Transverse colon (tissue), 3 donors: ENCODE data around the gene ATP1A3.

Experiments
- POLR2A ChIP-seq: fragments of 450-650 bp; IDR thresholded peaks from one replicate; pipeline ENCODE4 v1.6.1; 2016; ENCODE audit warnings: antibody characterized with exemption, mild to moderate bottlenecking, moderate library complexity
- TF ChIP-seq, protein P1 (sequence below), 5 experiments: fragments of 200-600 bp in 3 of 5; fragments of 450-650 bp in 2 of 5; sonication (generic) in 3 of 5; IDR thresholded peaks; 1 replicate in 2 of 5; 2 replicates in 3 of 5; pipeline ENCODE4 v1.5.1; 2016 to 2017; ENCODE audit warnings: antibody characterized with exemption in 5 of 5, inconsistent platforms in 3 of 5, mild to moderate bottlenecking in 2 of 5, moderate library complexity in 1 of 5

DNA sequence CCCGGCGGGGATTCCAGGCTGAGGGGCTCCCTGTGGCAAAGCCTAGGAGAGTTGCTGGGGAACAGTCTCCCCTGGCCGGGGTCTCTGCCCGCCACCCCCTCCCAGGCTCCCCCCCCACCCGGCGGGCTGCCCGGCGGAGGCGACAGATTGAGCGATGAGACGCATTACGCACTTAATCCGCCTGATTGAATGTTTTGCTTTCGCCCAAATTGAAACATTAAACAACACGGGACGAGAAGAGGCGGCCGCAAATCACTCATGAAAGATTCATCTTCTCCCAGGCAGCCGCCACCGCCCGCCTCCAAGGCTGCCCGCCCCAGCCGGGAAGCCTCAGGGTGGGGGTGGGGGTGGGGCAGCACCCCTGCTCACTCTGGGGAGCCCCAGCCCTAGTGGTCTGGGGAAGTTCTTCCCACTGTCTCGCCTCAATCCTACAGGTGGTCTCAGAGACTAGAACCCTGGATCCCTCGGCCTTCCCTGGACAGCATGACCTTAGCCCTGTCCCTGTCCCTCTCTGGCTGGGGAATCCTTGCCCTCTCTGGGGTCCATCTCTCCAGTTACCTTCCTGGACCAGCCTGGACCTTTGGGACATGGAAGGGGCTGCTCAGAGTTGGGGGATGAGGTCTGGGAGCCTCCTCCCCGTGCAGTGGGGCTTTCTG lies 58.1 kb downstream of the ATP1A3 start:
- TF ChIP-seq, protein P1, sequence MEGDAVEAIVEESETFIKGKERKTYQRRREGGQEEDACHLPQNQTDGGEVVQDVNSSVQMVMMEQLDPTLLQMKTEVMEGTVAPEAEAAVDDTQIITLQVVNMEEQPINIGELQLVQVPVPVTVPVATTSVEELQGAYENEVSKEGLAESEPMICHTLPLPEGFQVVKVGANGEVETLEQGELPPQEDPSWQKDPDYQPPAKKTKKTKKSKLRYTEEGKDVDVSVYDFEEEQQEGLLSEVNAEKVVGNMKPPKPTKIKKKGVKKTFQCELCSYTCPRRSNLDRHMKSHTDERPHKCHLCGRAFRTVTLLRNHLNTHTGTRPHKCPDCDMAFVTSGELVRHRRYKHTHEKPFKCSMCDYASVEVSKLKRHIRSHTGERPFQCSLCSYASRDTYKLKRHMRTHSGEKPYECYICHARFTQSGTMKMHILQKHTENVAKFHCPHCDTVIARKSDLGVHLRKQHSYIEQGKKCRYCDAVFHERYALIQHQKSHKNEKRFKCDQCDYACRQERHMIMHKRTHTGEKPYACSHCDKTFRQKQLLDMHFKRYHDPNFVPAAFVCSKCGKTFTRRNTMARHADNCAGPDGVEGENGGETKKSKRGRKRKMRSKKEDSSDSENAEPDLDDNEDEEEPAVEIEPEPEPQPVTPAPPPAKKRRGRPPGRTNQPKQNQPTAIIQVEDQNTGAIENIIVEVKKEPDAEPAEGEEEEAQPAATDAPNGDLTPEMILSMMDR (IDR thresholded peaks at IDR 0.05), result no peak
- TF ChIP-seq POLR2A, result no peak
